Activated T-cell treated with anti-CD3 and anti-CD28 coated beads for 4 hours (primary cell): ENCODE measurements around the gene CDCA3.

Experiments
- DNase-seq: peaks from one replicate; pipeline ENCODE4 v3.0.0-alpha.2; 2020

The CDCA3 gene

GRCh38 chr12:6819106-6820030 lies 31.7 kb downstream of the CDCA3 start:
- DNase-seq: no peak

GRCh38 chr12:6818645-6819044 lies 32.4 kb downstream of the CDCA3 start:
- DNase-seq: no peak

- no peak for DNase-seq
Observed at GRCh38 chr12:6818222-6818621, 32.9 kb downstream of the CDCA3 start.

- DNase-seq: no peak
Observed at GRCh38 chr12:6817662-6818157, 33.4 kb downstream of the CDCA3 start.

GRCh38 chr12:6817098-6817497 lies 34.0 kb downstream of the CDCA3 start:
- DNase-seq: no peak

- DNase-seq: no peak
Observed at GRCh38 chr12:6816598-6816997, 34.5 kb downstream of the CDCA3 start.

- no peak for DNase-seq
Observed at GRCh38 chr12:6813363-6813762, 37.7 kb downstream of the CDCA3 start.

GRCh38 chr12:6810758-6811157 lies 40.3 kb downstream of the CDCA3 start:
- DNase-seq: no peak

GRCh38 chr12:6809056-6809455 lies 42.0 kb downstream of the CDCA3 start:
- no peak for DNase-seq

- no peak for DNase-seq
Observed at GRCh38 chr12:6807170-6807569, 43.9 kb downstream of the CDCA3 start.

- DNase-seq: no peak
Observed at GRCh38 chr12:6799147-6799546, 51.9 kb downstream of the CDCA3 start.
